B cell (primary cell): ENCODE data around the gene GALR3. TPM values are rescaled to one million over a fixed set of nuclear protein-coding genes. Genes with fewer than 3 reads are reported as not detected.

Experiments used
- ATAC-seq: fragments of 200-7000 bp; cut with Tn5 transposase; one replicate; pipeline ENCODE4 v1.10.0; 2021; ENCODE audit warnings: low read depth, mild to moderate bottlenecking, moderate number of reproducible peaks, moderate library complexity
- CTCF ChIA-PET: fragments of 350-600 bp; sonication (Branson Sonifier 250); formaldehyde crosslinking; loops from one replicate; lab custom pipeline; 2021; ENCODE audit warnings: antibody characterized with exemption, inconsistent platforms; lab: Charles Lee
- POLR2A ChIA-PET: fragments of 350-600 bp; sonication (Branson Sonifier 250); formaldehyde crosslinking; loops from one replicate; lab custom pipeline; 2021; ENCODE audit warnings: antibody characterized with exemption; lab: Charles Lee
- DNase-seq: peaks from one replicate; pipeline ENCODE4 v3.0.0; 2013
- H2AFZ ChIP-seq: 2 replicates; pipeline ENCODE4 v1.6.1; 2012; ENCODE audit warnings: mild to moderate bottlenecking, low read depth, low read length; ENCODE audit not compliant: insufficient read depth, poor library complexity, severe bottlenecking
- H3K27ac ChIP-seq, 2 donors: 1 replicate in 1 of 2; 2 replicates in 1 of 2; pipeline ENCODE4 v1.5.1; 2012 to 2013; ENCODE audit warnings: low read length in 2 of 2, mild to moderate bottlenecking in 2 of 2, moderate library complexity in 1 of 2
- H3K27me3 ChIP-seq, 4 experiments: fragments of 200-600 bp in 1 of 4; sonication (generic) in 1 of 4; replicated peaks in 1 of 4; 1 replicate in 2 of 4; 2 replicates in 2 of 4; pipeline versions ENCODE4 v1.6.1 to v1.7.0; 2013 to 2016; ENCODE audit warnings: low read length in 3 of 4, mild to moderate bottlenecking in 2 of 4, mixed read lengths in 1 of 4, moderate library complexity in 1 of 4; ENCODE audit not compliant: insufficient read depth in 4 of 4, control insufficient read depth in 3 of 4; ENCODE audit errors: control extremely low read depth in 1 of 4
- H3K36me3 ChIP-seq, 2 experiments: replicated peaks in 1 of 2; 1 replicate in 1 of 2; 2 replicates in 1 of 2; pipeline versions ENCODE4 v1.6.1 to v1.7.1; 2013; ENCODE audit warnings: low read length in 1 of 2; ENCODE audit not compliant: insufficient read depth in 2 of 2, control insufficient read depth in 1 of 2; ENCODE audit errors: control extremely low read depth in 1 of 2, extremely low read depth in 1 of 2
- H3K4me1 ChIP-seq, 2 donors: fragments of 200-600 bp in 1 of 2; sonication (generic) in 1 of 2; 1 replicate in 1 of 2; 2 replicates in 1 of 2; pipeline versions ENCODE4 v1.5.1 to v1.6.1; 2013 to 2017; ENCODE audit warnings: low read length in 2 of 2; ENCODE audit not compliant: control insufficient read depth in 2 of 2, insufficient read depth in 2 of 2
- H3K4me2 ChIP-seq: replicated peaks from 2 replicates; pipeline ENCODE3; 2012; ENCODE audit warnings: mild to moderate bottlenecking, low read depth, low read length; ENCODE audit not compliant: poor library complexity, severe bottlenecking
- H3K4me3 ChIP-seq, 5 experiments: fragments of 200-600 bp in 1 of 5; sonication (generic) in 1 of 5; 1 replicate in 3 of 5; 2 replicates in 2 of 5; pipeline versions ENCODE4 v1.5.1 to v1.7.0; 2011 to 2016; ENCODE audit warnings: low read length in 4 of 5, mild to moderate bottlenecking in 4 of 5, low read depth in 2 of 5, control low read depth in 1 of 5, moderate library complexity in 1 of 5; ENCODE audit not compliant: insufficient read depth in 1 of 5; ENCODE audit errors: control extremely low read depth in 1 of 5, extremely low read depth in 1 of 5
- H3K79me2 ChIP-seq: fragments of 200-600 bp; sonication (generic); one replicate; pipeline ENCODE4 v1.6.0; 2016; ENCODE audit warnings: low read length; ENCODE audit not compliant: control insufficient read depth, insufficient read depth
- H3K9ac ChIP-seq: fragments of 200-600 bp; sonication (generic); 2 replicates; pipeline ENCODE4 v1.6.1; 2017; ENCODE audit warnings: mild to moderate bottlenecking, low read length, moderate library complexity
- H3K9me3 ChIP-seq, 3 donors: one replicate each; pipeline versions ENCODE4 v1.6.1 to v1.7.1; 2013; ENCODE audit warnings: low read length in 2 of 3; ENCODE audit not compliant: control insufficient read depth in 2 of 3, insufficient read depth in 1 of 3; ENCODE audit errors: control extremely low read depth in 1 of 3
- H4K20me1 ChIP-seq: 2 replicates; pipeline ENCODE4 v1.6.0; 2012; ENCODE audit warnings: mild to moderate bottlenecking, low read length; ENCODE audit not compliant: insufficient read depth, control insufficient read depth, poor library complexity, severe bottlenecking
- H3K27ac Mint-ChIP-seq: one replicate; pipeline ENCODE4 v1.8.0; 2021; ENCODE audit warnings: mixed read lengths
- H3K27me3 Mint-ChIP-seq: one replicate; pipeline ENCODE4 v1.8.0; 2021; ENCODE audit warnings: mixed read lengths
- H3K4me1 Mint-ChIP-seq: one replicate; pipeline ENCODE4 v1.8.0; 2021; ENCODE audit warnings: mixed read lengths
- H3K4me3 Mint-ChIP-seq: one replicate; pipeline ENCODE4 v1.8.0; 2021; ENCODE audit warnings: mixed read lengths
- H3K9me3 Mint-ChIP-seq: one replicate; pipeline ENCODE4 v1.8.0; 2022; ENCODE audit warnings: mixed read lengths; ENCODE audit not compliant: insufficient read depth
- EZH2 ChIP-seq: IDR thresholded peaks from 2 replicates; pipeline ENCODE4 v1.6.1; 2012; ENCODE audit warnings: borderline replicate concordance, low read depth, mild to moderate bottlenecking, moderate library complexity, low read length; ENCODE audit not compliant: insufficient read depth, poor library complexity, severe bottlenecking
- WGBS: methylation state at CpG from one replicate; pipeline ENCODE4 v1.1.5; 2013; ENCODE audit warnings: missing lambda C conversion rate; ENCODE audit not compliant: insufficient coverage; 5-methylcytosine and 5-hydroxymethylcytosine counted together
- intact Hi-C: fragments of 100-400 bp; cut with micrococcal nuclease; formaldehyde crosslinking; loops from one replicate; pipeline ENCODE4 v1.10.0; 2022
- polyA plus RNA-seq: library from polyadenylated mRNA; depleted of rRNA; stranded (reverse); fragments of >200 nt; gene quantifications from 2 replicates; pipeline ENCODE4 v1.2.3, GENCODE V29; 2012
- total RNA-seq, 2 donors: library from RNA; stranded (reverse); fragments of 120-200 nt in 1 of 2; gene quantifications; 1 replicate in 1 of 2; 2 replicates in 1 of 2; pipeline versions ENCODE4 v1.2.3 to v1.2.4, GENCODE V29; 2013 to 2022
- TF ChIP-seq, protein P1 (sequence below): fragments of 200-600 bp; IDR thresholded peaks from one replicate; pipeline ENCODE4 v1.8.0; 2022; ENCODE audit warnings: antibody characterized with exemption, mild to moderate bottlenecking

The GALR3 gene
- total and polyA plus RNA-seq, 2 donors (not counting 1 experiment from before 2014, with no cell fraction given), result not detected

DNA sequence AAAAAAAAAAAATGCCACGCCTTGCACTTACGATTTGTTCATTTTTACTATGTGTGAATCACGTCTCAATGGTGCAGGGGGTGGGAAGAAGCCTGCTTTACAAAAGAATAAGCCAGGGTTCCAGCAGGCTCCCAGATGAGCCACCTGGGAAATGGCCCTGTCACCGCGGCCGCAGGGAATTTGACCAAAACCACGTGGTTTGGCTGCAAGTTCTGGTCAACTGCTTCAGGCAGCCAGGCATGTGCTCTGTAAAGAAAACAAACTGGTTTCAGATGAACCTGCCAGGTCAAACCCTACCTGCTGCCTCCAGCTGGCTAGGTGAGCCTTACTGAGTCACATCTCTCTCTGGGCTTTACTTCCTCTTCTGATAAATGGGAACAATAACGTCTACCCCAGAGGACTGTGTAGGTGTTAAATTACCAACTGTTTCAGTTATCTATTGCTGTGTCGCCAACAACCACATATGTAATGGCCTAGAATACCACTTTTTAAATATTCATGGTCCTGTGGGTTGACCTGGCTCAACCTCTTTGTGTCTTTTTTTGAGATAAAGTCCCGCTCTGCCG is 46.0 kb upstream of the GALR3 start:
- POLR2A ChIA-PET, result no interaction called here
- no peak overlapping the region for H3K9ac ChIP-seq

DNA sequence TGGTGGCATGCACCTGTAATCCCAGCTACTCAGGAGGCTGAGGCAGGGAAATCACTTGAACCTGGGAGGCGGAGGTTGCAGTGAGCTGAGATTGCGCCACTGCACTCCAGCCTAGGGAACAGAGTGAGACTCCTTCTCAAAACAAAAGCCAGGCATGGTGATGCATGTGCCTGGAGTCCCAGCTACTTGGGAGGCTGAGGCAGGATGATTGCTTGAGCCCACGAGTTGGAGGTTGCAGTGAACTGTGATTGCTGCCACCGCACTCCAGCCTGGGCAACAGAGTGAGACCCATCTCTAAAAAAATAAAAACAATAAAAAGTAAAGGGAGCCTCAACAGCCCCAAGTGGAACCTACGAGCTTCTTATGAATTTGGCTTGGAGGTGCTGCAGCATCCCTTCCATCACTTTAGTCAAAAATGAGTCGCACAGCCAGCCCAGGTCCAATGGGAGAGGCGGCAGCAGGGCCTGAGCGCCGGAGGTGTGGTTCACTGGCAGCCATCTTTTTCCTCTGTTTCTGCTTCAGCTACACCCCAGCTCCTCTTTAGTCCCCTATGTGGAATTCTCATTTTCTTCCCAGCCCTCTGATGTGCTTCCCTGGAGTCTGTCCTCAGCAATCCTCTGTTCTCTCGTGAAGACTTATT is 44.7 kb upstream of the GALR3 start:
- no peaks in the 10 kb centered on the region for H3K27me3 ChIP-seq
- ChIA-PET CTCF (no interaction called here), POLR2A (no interaction called here)
- H3K27ac Mint-ChIP-seq, result no peak overlapping the region
- H3K9me3 Mint-ChIP-seq, result no peaks in the 10 kb centered on the region
- no peak overlapping the region for H3K9ac ChIP-seq
- no peak for ATAC-seq
- H3K4me1 Mint-ChIP-seq, result peaks cover 12% of the 10 kb centered on the region
- peaks cover 0 to 10% of the 10 kb centered on the region in 2 donors for H3K4me1 ChIP-seq
- H3K4me3 ChIP-seq, result no peak overlapping the region
- TF ChIP-seq EZH2, result no peak
- TF ChIP-seq, protein P1, sequence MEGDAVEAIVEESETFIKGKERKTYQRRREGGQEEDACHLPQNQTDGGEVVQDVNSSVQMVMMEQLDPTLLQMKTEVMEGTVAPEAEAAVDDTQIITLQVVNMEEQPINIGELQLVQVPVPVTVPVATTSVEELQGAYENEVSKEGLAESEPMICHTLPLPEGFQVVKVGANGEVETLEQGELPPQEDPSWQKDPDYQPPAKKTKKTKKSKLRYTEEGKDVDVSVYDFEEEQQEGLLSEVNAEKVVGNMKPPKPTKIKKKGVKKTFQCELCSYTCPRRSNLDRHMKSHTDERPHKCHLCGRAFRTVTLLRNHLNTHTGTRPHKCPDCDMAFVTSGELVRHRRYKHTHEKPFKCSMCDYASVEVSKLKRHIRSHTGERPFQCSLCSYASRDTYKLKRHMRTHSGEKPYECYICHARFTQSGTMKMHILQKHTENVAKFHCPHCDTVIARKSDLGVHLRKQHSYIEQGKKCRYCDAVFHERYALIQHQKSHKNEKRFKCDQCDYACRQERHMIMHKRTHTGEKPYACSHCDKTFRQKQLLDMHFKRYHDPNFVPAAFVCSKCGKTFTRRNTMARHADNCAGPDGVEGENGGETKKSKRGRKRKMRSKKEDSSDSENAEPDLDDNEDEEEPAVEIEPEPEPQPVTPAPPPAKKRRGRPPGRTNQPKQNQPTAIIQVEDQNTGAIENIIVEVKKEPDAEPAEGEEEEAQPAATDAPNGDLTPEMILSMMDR, result no peak
- no peaks in the 10 kb centered on the region for H4K20me1 ChIP-seq
- no peak overlapping the region for H3K27ac ChIP-seq
- no peak overlapping the region for H2AFZ ChIP-seq
- no peaks in the 10 kb centered on the region for H3K27me3 Mint-ChIP-seq
- intact Hi-C loops, result no loop called here
- H3K79me2 ChIP-seq, result no peaks in the 10 kb centered on the region
- no peaks in the 10 kb centered on the region for H3K9me3 ChIP-seq
- peaks cover 0 to 4% of the 10 kb centered on the region in 2 experiments for H3K36me3 ChIP-seq
- WGBS, result 96% methylated on average over 8 of the region's 10 CpGs
- no peak for DNase-seq
- H3K4me2 ChIP-seq, result no peak overlapping the region
- no peak overlapping the region for H3K4me3 Mint-ChIP-seq

More for the DNA sequence above, 46.0 kb upstream of the GALR3 start:
- H3K27me3 Mint-ChIP-seq, result no peaks in the 10 kb centered on the region
- H3K9me3 Mint-ChIP-seq, result no peaks in the 10 kb centered on the region
- H3K27ac Mint-ChIP-seq, result no peak overlapping the region
- CTCF ChIA-PET, result interaction anchor here (0.7 kb wide), 1 partner anchor 21 kb away, joined by 3 read pairs; no protein-coding TSS in a partner anchor
- H3K27ac ChIP-seq, result no peak overlapping the region
- H3K4me2 ChIP-seq, result peak overlapping the region; percentile 4
- no peaks in the 10 kb centered on the region for H3K27me3 ChIP-seq
- no peak for DNase-seq
- H3K4me1 ChIP-seq, result peaks cover 0 to 10% of the 10 kb centered on the region in 2 donors
- H4K20me1 ChIP-seq, result no peaks in the 10 kb centered on the region
- no peak overlapping the region for H2AFZ ChIP-seq
- no peaks in the 10 kb centered on the region for H3K79me2 ChIP-seq
- no peak for TF ChIP-seq EZH2
- TF ChIP-seq, protein P1, result no peak
- peaks cover 0 to 13% of the 10 kb centered on the region in 2 experiments for H3K36me3 ChIP-seq
- peak; percentile 33 for ATAC-seq
- 63% methylated on average over 7 of the region's 11 CpGs for WGBS
- H3K9me3 ChIP-seq, result no peaks in the 10 kb centered on the region
- H3K4me3 ChIP-seq, result no peak overlapping the region
- intact Hi-C loops, result no loop called here
- H3K4me3 Mint-ChIP-seq, result no peak overlapping the region
- H3K4me1 Mint-ChIP-seq, result peaks cover 12% of the 10 kb centered on the region
